HG03558 (cell line): ENCODE measurements around the gene RCE1.

Experiments used
- ATAC-seq: cut with Tn5 transposase; IDR thresholded peaks from one replicate; pipeline ENCODE4 v1.9.1; 2021; ENCODE audit warnings: moderate number of reproducible peaks; ENCODE audit not compliant: unreplicated experiment; ENCODE audit errors: extremely low read depth

RCE1 gene

GRCh38 chr11:66866511-66866986 lies 23.3 kb downstream of the RCE1 start:
- no peak for ATAC-seq

- no peak for ATAC-seq
Measured at GRCh38 chr11:66867425-66868040, 24.3 kb downstream of the RCE1 start.

GRCh38 chr11:66868082-66868725 lies 25.0 kb downstream of the RCE1 start:
- ATAC-seq = no peak

GRCh38 chr11:66868726-66869566 lies 25.7 kb downstream of the RCE1 start:
- ATAC-seq = no peak

GRCh38 chr11:66869567-66869870 lies 26.3 kb downstream of the RCE1 start:
- ATAC-seq = no peak

GRCh38 chr11:66870131-66870530 lies 26.9 kb downstream of the RCE1 start:
- no peak for ATAC-seq

- ATAC-seq = no peak
Measured at GRCh38 chr11:66870616-66871520, 27.6 kb downstream of the RCE1 start.

- ATAC-seq = no peak
Measured at GRCh38 chr11:66871521-66871901, 28.3 kb downstream of the RCE1 start.

- no peak for ATAC-seq
Measured at GRCh38 chr11:66874232-66874631, 31.0 kb downstream of the RCE1 start.

- ATAC-seq = no peak
Measured at GRCh38 chr11:66875378-66875777, 32.1 kb downstream of the RCE1 start.

- no peak for ATAC-seq
Measured at GRCh38 chr11:66877588-66878385, 34.5 kb downstream of the RCE1 start.

- no peak for ATAC-seq
Measured at GRCh38 chr11:66878474-66878873, 35.2 kb downstream of the RCE1 start.

GRCh38 chr11:66879000-66879399 lies 35.8 kb downstream of the RCE1 start:
- no peak for ATAC-seq

- ATAC-seq = no peak
Measured at GRCh38 chr11:66879583-66879982, 36.3 kb downstream of the RCE1 start.

- ATAC-seq = no peak
Measured at GRCh38 chr11:66879999-66880398, 36.8 kb downstream of the RCE1 start.

GRCh38 chr11:66880496-66881450 lies 37.5 kb downstream of the RCE1 start:
- ATAC-seq = no peak

GRCh38 chr11:66881451-66881835 lies 38.2 kb downstream of the RCE1 start:
- no peak for ATAC-seq

- no peak for ATAC-seq
Measured at GRCh38 chr11:66881927-66882452, 38.7 kb downstream of the RCE1 start.
